DOHH2 (cell line): Measurements from ENCODE around the gene FAM181A.
A peak's percentile ranks its signal among the peaks of the same experiment; 100 is the strongest.

Experiments used
- H3F3A ChIP-seq: fragments of 200-600 bp; sonication (generic), shearing (Covaris generic); 2 replicates; pipeline ENCODE4 v1.6.0; 2016; ENCODE audit warnings: antibody characterized with exemption, mild to moderate bottlenecking; ENCODE audit not compliant: control insufficient read depth, insufficient read depth
- H3K27ac ChIP-seq: fragments of 200-600 bp; sonication (generic); 2 replicates; pipeline ENCODE4 v1.5.1; 2014; ENCODE audit warnings: low read depth, mild to moderate bottlenecking, low read length, moderate library complexity
- H3K27me3 ChIP-seq: fragments of 200-600 bp; sonication (generic); 2 replicates; pipeline ENCODE4 v1.6.1; 2014; ENCODE audit warnings: mild to moderate bottlenecking, low read length, mixed read lengths; ENCODE audit not compliant: control insufficient read depth
- H3K36me3 ChIP-seq: fragments of 200-600 bp; sonication (generic); 2 replicates; pipeline ENCODE4 v1.6.1; 2014; ENCODE audit warnings: mild to moderate bottlenecking, low read length, moderate library complexity, mixed read lengths; ENCODE audit not compliant: control insufficient read depth
- H3K4me1 ChIP-seq: fragments of 200-600 bp; sonication (generic); 2 replicates; pipeline ENCODE4 v1.6.1; 2014; ENCODE audit warnings: mild to moderate bottlenecking, low read length, mixed read lengths; ENCODE audit not compliant: control insufficient read depth
- H3K4me2 ChIP-seq: fragments of 200-600 bp; sonication (generic); 2 replicates; pipeline ENCODE4 v1.6.0; 2014; ENCODE audit warnings: mild to moderate bottlenecking, low read length, moderate library complexity
- H3K4me3 ChIP-seq: fragments of 200-600 bp; sonication (generic); 2 replicates; pipeline ENCODE4 v1.5.1; 2014; ENCODE audit warnings: mild to moderate bottlenecking, low read length, mixed read lengths
- H3K79me2 ChIP-seq: fragments of 200-600 bp; sonication (generic); 2 replicates; pipeline ENCODE4 v1.6.1; 2014; ENCODE audit warnings: mild to moderate bottlenecking, low read length, mixed read lengths; ENCODE audit not compliant: control insufficient read depth
- H3K9me2 ChIP-seq: fragments of 200-600 bp; sonication (generic); replicated peaks from 2 replicates; pipeline ENCODE4 v1.6.1; 2014; ENCODE audit warnings: mild to moderate bottlenecking, low read length, mixed read lengths; ENCODE audit not compliant: control insufficient read depth
- H3K9me3 ChIP-seq: fragments of 200-600 bp; sonication (generic); 2 replicates; pipeline ENCODE4 v1.6.1; 2014; ENCODE audit warnings: antibody characterized with exemption, low read length, mixed read lengths; ENCODE audit not compliant: control insufficient read depth, insufficient read depth
- H4K20me1 ChIP-seq: fragments of 200-600 bp; sonication (generic); 2 replicates; pipeline ENCODE4 v1.6.0; 2014; ENCODE audit warnings: low read depth, mild to moderate bottlenecking, antibody characterized with exemption, low read length, moderate library complexity; ENCODE audit not compliant: control insufficient read depth, insufficient read depth
- CTCF ChIP-seq: fragments of 200-600 bp; sonication (generic); IDR thresholded peaks from one replicate; pipeline ENCODE4 v1.5.1; 2014; ENCODE audit warnings: antibody characterized with exemption, mild to moderate bottlenecking, low read depth, low read length; ENCODE audit not compliant: poor library complexity, severe bottlenecking
- EZH2phosphoT487 ChIP-seq: fragments of 200-600 bp; sonication (generic); IDR thresholded peaks from 2 replicates; pipeline ENCODE4 v1.6.1; 2017; ENCODE audit warnings: borderline replicate concordance, mild to moderate bottlenecking, antibody characterized with exemption, low read length, moderate library complexity, mixed read lengths

The FAM181A gene

GRCh38 chr14:93903342-93904184 is 23.6 kb upstream of the FAM181A start:
- no peak overlapping the region for H3K27ac ChIP-seq
- no peak overlapping the region for H3K4me3 ChIP-seq
- no peaks in the 10 kb centered on the region for H3K36me3 ChIP-seq
- peak; percentile 27 for TF ChIP-seq CTCF
- TF ChIP-seq EZH2phosphoT487: no peak
- no peaks in the 10 kb centered on the region for H3K9me2 ChIP-seq
- H3K79me2 ChIP-seq: no peaks in the 10 kb centered on the region
- no peaks in the 10 kb centered on the region for H3K9me3 ChIP-seq
- no peak overlapping the region for H3K4me2 ChIP-seq
- peaks cover 3% of the 10 kb centered on the region for H3K4me1 ChIP-seq
- no peaks in the 10 kb centered on the region for H4K20me1 ChIP-seq
- H3K27me3 ChIP-seq: no peaks in the 10 kb centered on the region; the same call in 1 of the 2 replicates
- no peaks in the 10 kb centered on the region for H3F3A ChIP-seq

GRCh38 chr14:93905623-93906022 is 21.5 kb upstream of the FAM181A start:
- H3K36me3 ChIP-seq: no peaks in the 10 kb centered on the region
- H3K4me3 ChIP-seq: no peak overlapping the region
- no peaks in the 10 kb centered on the region for H3K79me2 ChIP-seq
- no peaks in the 10 kb centered on the region for H3K9me2 ChIP-seq
- no peaks in the 10 kb centered on the region for H4K20me1 ChIP-seq
- H3K4me1 ChIP-seq: peaks cover 3% of the 10 kb centered on the region
- no peak overlapping the region for H3K4me2 ChIP-seq
- TF ChIP-seq CTCF (no peak), EZH2phosphoT487 (no peak)
- H3K27me3 ChIP-seq: peaks cover 4% of the 10 kb centered on the region; the same call in 1 of the 2 replicates
- H3K9me3 ChIP-seq: no peaks in the 10 kb centered on the region
- no peaks in the 10 kb centered on the region for H3F3A ChIP-seq
- no peak overlapping the region for H3K27ac ChIP-seq

- no peak overlapping the region for H3K27ac ChIP-seq
- H3K4me2 ChIP-seq: no peak overlapping the region
- no peak overlapping the region for H3K4me3 ChIP-seq
- H3K4me1 ChIP-seq: peaks cover 3% of the 10 kb centered on the region
- H3K9me3 ChIP-seq: no peaks in the 10 kb centered on the region
- no peaks in the 10 kb centered on the region for H3F3A ChIP-seq
- no peaks in the 10 kb centered on the region for H3K9me2 ChIP-seq
- H3K27me3 ChIP-seq: peaks cover 4% of the 10 kb centered on the region; the same call in 1 of the 2 replicates
- H3K36me3 ChIP-seq: no peaks in the 10 kb centered on the region
- TF ChIP-seq CTCF: peak; percentile 85
- TF ChIP-seq EZH2phosphoT487: no peak
- H3K79me2 ChIP-seq: no peaks in the 10 kb centered on the region
- H4K20me1 ChIP-seq: no peaks in the 10 kb centered on the region
Observed at GRCh38 chr14:93906341-93907329, 20.5 kb upstream of the FAM181A start.
